ENCODE measurements around the gene LRRC75B. TPM values are rescaled to one million over a fixed set of nuclear protein-coding genes. Genes with fewer than 3 reads are reported as not detected.
"Not testable (repeated sequence)": the region's sequence is repeated elsewhere in the genome, so short reads cannot be mapped to it uniquely, and the experiment has no call there.

The LRRC75B gene
- under 1 TPM in 2 of 6 donors, not detected in 4; 0.32 TPM for polyA plus RNA-seq (ENCODE audit: low read depth in 6 of 6)

DNA sequence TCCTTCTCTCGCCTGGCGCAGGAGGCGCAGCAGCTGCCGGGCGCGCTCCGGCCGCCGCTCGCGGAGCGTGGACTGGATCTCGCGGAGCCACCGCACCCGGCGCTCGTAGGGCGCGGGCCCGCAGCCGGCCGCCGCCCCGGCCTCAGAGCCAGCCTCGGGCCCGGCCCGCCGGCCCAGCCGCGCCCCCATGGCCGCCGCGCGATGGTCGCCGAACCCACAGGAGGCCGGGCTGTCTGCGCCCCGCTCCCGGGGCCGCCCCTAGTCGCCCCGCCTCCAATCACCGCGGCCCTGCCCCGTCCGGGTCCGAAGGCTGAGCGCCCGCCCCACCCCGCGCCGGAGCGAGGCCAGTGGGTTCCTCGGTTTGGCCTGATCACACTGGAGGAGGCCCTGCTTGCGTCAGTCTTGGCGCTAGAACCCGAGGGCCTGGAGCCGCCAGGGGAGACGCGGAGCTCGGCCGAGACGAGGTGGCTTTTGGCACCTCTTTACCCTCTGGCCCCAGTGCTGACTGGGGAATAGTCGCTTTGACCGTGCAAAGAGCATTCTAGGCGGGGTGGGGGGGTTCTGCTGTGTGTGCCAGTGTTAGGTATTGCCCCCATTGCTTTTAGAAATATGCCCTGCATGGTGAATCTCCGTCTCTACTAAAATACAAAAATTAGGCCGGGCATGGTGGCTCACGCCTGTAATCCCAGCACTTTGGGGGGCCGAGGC, at the start of gene LRRC75B:
TSS of gene LRRC75B (minus strand) at position 223 of the 708 bp plus-strand sequence. CDS start at position 189, 34 bp downstream.
- Mint-ChIP-seq H3K27ac (peak within 1 kb of the TSS in 3 of 6 donors; percentile 38 to 76 (median 51)), H3K4me3 (peak within 1 kb of the TSS; percentile 81 to 94 (median 88)), H3K36me3 (no peaks in the 10 kb centered on the region), H3K4me1 (peaks cover 4 to 7% (median 6%) of the 10 kb centered on the region in 3 donors), H3K27me3 (peaks cover 0 to 32% (median 5%) of the 10 kb centered on the region in 3 donors), H3K9me3 (no peaks in the 10 kb centered on the region)
- peak; percentile 58 to 63 for ATAC-seq (ENCODE audit: low read depth in 2 of 2)
- no peak for DNase-seq

GRCh38 chr22:24642307-24642706, 49.4 kb upstream of the LRRC75B start:
- peaks cover 3 to 16% (median 6%) of the 10 kb centered on the region in 7 donors for H3K9me3 Mint-ChIP-seq
- not testable (repeated sequence) for H3K36me3 Mint-ChIP-seq; H3K27me3 Mint-ChIP-seq; DNase-seq; H3K4me1 Mint-ChIP-seq; ATAC-seq (ENCODE audit: low read depth in 2 of 2); H3K4me3 Mint-ChIP-seq
- H3K27ac Mint-ChIP-seq, result peak overlapping the region in 1 of 6 donors; percentile 66

DNA sequence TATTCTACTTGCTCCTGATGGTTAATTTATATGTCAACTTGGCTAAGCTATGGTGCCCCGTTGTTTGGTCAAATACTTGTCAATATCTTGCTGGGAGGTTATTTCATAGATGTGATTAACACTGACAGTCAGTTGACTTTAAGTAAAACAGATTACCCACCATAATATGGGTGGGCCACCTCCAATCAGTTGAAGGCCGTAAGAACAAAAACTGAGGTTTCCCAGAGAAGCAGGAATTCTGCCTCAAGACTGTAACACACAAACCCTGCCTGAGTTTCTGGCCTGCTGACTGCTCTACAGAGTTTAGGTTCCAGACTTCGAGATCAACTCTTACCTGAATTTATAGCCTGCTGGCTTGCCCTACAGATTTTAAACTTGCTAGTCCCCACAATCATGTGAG, 43.6 kb upstream of the LRRC75B start:
- H3K36me3 Mint-ChIP-seq; H3K27me3 Mint-ChIP-seq; ATAC-seq (ENCODE audit: low read depth in 2 of 2); DNase-seq: not testable (repeated sequence)
- peaks cover 12 to 19% (median 16%) of the 10 kb centered on the region in 3 donors for H3K4me1 Mint-ChIP-seq
- peak overlapping the region in 1 of 8 donors; percentile 10 for H3K4me3 Mint-ChIP-seq
- H3K27ac Mint-ChIP-seq, result peak overlapping the region in 1 of 6 donors; percentile 60
- H3K9me3 Mint-ChIP-seq, result peaks cover 3 to 16% (median 6%) of the 10 kb centered on the region in 7 donors

DNA sequence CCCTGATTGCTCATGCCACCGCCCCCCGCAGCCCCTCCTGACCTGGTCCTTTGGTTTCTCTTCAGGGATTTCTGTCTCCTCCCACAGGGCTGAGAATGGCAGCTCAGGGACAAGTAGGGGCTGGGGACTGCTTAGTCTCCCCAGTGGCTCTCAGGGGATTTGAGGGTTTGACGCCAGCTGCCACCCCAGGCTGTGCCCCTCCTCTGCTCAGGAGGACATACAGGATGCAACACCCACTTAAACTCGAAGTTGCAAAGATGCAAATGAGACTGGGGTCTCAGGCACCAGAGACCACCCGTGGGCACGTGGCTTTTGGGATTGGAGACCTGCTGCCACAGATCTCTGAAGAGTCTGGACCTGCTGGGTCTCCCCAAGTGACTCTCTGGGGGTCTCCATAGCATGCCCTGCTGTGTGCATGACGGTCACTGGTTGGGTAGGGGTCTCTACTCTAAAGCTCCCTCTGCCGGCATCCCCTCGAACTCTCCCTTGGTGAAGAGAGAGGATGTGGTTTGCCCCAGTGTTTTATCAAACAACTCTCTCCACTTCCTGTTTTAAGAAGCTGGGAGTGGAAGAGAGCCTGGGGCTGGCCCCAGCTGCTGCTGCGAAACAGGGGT, 42.0 kb upstream of the LRRC75B start:
- Mint-ChIP-seq H3K27ac (peak overlapping the region in 1 of 6 donors; percentile 80), H3K4me1 (peaks cover 12 to 24% (median 16%) of the 10 kb centered on the region in 3 donors), H3K4me3 (peak overlapping the region in 6 of 8 donors; percentile 9 to 45 (median 30))
- H3K27me3 Mint-ChIP-seq; H3K9me3 Mint-ChIP-seq; ATAC-seq (ENCODE audit: low read depth in 2 of 2); H3K36me3 Mint-ChIP-seq: not testable (repeated sequence)
- DNase-seq, result peak; percentile 7

GRCh38 chr22:24633231-24634023, 40.6 kb upstream of the LRRC75B start:
- DNase-seq; ATAC-seq (ENCODE audit: low read depth in 2 of 2); H3K36me3 Mint-ChIP-seq; H3K27me3 Mint-ChIP-seq; H3K9me3 Mint-ChIP-seq: not testable (repeated sequence)
- peak overlapping the region in 2 of 6 donors; percentile 36 to 67 for H3K27ac Mint-ChIP-seq
- peaks cover 12 to 24% (median 16%) of the 10 kb centered on the region in 3 donors for H3K4me1 Mint-ChIP-seq
- H3K4me3 Mint-ChIP-seq, result peak overlapping the region in 5 of 8 donors; percentile 1 to 47 (median 29)

GRCh38 chr22:24632642-24633041, 39.8 kb upstream of the LRRC75B start:
- H3K36me3 Mint-ChIP-seq; H3K27ac Mint-ChIP-seq; DNase-seq; H3K4me3 Mint-ChIP-seq; H3K27me3 Mint-ChIP-seq; ATAC-seq (ENCODE audit: low read depth in 2 of 2); H3K9me3 Mint-ChIP-seq: not testable (repeated sequence)
- H3K4me1 Mint-ChIP-seq, result peaks cover 12 to 24% (median 16%) of the 10 kb centered on the region in 3 donors

GRCh38 chr22:24631430-24632122, 38.7 kb upstream of the LRRC75B start:
- not testable (repeated sequence) for H3K4me3 Mint-ChIP-seq; H3K27ac Mint-ChIP-seq; ATAC-seq (ENCODE audit: low read depth in 2 of 2); DNase-seq; H3K36me3 Mint-ChIP-seq; H3K27me3 Mint-ChIP-seq; H3K9me3 Mint-ChIP-seq
- peaks cover 12 to 24% (median 16%) of the 10 kb centered on the region in 3 donors for H3K4me1 Mint-ChIP-seq

DNA sequence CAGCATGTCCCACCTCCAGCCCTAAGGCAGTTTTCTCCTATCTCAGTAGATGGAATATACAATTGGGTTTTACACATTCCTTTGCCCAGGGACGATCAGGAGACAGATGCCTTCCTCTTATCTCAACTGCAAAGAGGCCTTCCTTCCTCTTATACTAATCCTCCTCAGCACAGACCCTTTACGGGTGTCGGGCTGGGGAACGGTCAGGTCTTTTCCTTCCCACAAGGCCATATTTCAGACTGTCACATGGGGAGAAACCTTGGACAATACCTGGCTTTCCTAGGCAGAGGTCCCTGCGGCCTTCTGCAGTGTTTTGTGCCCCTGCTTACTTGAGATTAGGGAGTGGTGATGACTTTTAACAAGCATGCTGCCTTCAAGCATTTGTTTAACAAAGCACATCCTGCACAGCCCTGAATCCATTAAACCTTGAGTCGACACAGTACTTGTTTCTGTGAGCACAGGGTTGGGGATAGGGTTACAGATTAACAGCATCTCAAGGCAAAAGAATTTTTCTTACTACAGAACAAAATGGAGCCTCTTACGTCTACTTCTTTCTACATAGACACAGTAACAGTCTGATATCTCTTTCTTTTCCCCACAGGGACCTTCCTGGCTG, 38.0 kb upstream of the LRRC75B start:
- not testable (repeated sequence) for H3K36me3 Mint-ChIP-seq; DNase-seq; H3K9me3 Mint-ChIP-seq; H3K4me3 Mint-ChIP-seq; ATAC-seq (ENCODE audit: low read depth in 2 of 2); H3K27me3 Mint-ChIP-seq
- Mint-ChIP-seq H3K27ac (peak overlapping the region in 1 of 6 donors; percentile 44), H3K4me1 (peaks cover 12 to 24% (median 16%) of the 10 kb centered on the region in 3 donors)

GRCh38 chr22:24629069-24629468, 36.2 kb upstream of the LRRC75B start:
- H3K27ac Mint-ChIP-seq; H3K36me3 Mint-ChIP-seq; DNase-seq; H3K9me3 Mint-ChIP-seq; H3K4me3 Mint-ChIP-seq; ATAC-seq (ENCODE audit: low read depth in 2 of 2); H3K27me3 Mint-ChIP-seq: not testable (repeated sequence)
- peaks cover 6 to 13% (median 8%) of the 10 kb centered on the region in 3 donors for H3K4me1 Mint-ChIP-seq

DNA sequence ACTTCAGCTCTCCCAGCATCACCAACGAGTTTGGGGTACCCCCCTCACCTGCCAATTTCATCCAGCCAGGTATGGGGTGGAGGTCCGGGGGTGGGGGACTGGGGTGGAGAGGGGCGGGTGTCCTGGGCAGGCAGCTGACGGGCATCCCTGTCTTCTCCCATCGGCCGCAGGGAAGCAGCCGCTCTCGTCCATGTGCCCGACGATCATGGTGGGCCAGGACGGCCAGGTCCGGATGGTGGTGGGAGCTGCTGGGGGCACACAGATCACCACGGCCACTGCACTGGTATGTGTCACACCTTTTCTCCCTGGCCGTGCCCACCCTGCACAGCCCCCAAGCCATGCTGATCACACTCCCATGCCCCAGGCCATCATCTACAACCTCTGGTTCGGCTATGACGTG, 35.0 kb upstream of the LRRC75B start:
- not testable (repeated sequence) for H3K36me3 Mint-ChIP-seq; H3K9me3 Mint-ChIP-seq; H3K4me3 Mint-ChIP-seq; H3K27ac Mint-ChIP-seq; DNase-seq; H3K27me3 Mint-ChIP-seq; ATAC-seq (ENCODE audit: low read depth in 2 of 2); H3K4me1 Mint-ChIP-seq

DNA sequence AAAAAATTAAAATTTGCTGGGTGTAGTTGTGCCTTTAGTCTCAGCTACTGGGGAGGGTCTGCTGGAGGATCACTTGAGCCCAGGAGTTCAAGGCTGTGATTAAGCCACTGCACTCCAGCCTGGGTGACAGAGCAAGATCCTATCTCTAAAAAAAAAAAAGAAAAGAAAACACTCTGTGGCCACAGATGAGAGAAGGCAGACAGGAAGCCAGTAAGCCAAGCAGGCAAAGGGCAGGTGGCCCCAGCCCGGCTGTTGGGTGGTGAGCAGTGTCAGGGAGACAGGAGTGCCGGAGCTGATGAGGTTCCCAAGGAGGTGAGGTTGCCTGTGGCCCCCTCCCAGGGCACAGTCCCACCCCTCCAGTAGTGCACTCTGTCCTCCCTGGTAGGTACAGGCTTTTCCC, 29.7 kb upstream of the LRRC75B start:
- peak overlapping the region in 3 of 6 donors; percentile 32 to 88 (median 56) for H3K27ac Mint-ChIP-seq
- not testable (repeated sequence) for H3K4me1 Mint-ChIP-seq; H3K9me3 Mint-ChIP-seq; H3K27me3 Mint-ChIP-seq; ATAC-seq (ENCODE audit: low read depth in 2 of 2); DNase-seq; H3K36me3 Mint-ChIP-seq
- H3K4me3 Mint-ChIP-seq, result peak overlapping the region in 1 of 8 donors; percentile 24

DNA sequence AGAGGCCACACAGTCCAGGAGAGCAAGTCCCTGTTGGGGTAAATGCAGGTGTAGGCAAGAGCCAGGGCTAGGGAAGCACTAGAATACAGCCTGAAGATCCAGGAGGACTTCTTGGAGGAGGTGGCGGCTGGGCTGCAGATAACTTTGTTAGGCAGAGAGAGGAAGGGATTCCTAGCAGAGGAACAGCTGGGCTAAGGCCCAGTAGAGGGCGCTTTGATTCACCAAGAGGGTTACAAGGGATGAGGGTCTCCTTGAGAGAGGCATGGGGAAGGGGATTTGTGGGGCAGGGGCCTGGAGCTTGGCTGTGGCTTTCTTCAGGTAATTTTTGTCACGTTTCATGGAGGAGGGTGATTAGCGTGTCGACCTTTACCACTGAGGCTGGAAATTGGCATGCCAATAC, 28.4 kb upstream of the LRRC75B start:
- H3K9me3 Mint-ChIP-seq; H3K4me1 Mint-ChIP-seq; H3K4me3 Mint-ChIP-seq; H3K27me3 Mint-ChIP-seq; ATAC-seq (ENCODE audit: low read depth in 2 of 2); H3K36me3 Mint-ChIP-seq; H3K27ac Mint-ChIP-seq; DNase-seq: not testable (repeated sequence)

All from naive B cell (primary cell).